Fibroblast of lung (primary cell): Measurements from ENCODE around the gene PPP4R1. TPM values are rescaled to one million over a fixed set of nuclear protein-coding genes. Genes with fewer than 3 reads are reported as not detected.

Experiments used
- DNase-seq, 2 donors: peaks; one replicate each; pipeline versions ENCODE4 v3.0.0 to v3.0.0-alpha.2; 2010; ENCODE audit warnings: low read depth in 2 of 2
- H2AFZ ChIP-seq: 2 replicates; pipeline ENCODE4 v1.5.1; 2012; ENCODE audit warnings: low read length, control low read depth, inconsistent platforms
- H3K27ac ChIP-seq: 2 replicates; pipeline ENCODE4 v1.5.1; 2011; ENCODE audit warnings: low read length, control low read depth; ENCODE audit not compliant: insufficient read depth
- H3K27me3 ChIP-seq: 2 replicates; pipeline ENCODE4 v1.5.1; 2011; ENCODE audit warnings: mild to moderate bottlenecking, low read length; ENCODE audit not compliant: control insufficient read depth, insufficient read depth
- H3K36me3 ChIP-seq: 2 replicates; pipeline ENCODE4 v1.5.1; 2011; ENCODE audit warnings: low read length; ENCODE audit not compliant: control insufficient read depth, insufficient read depth
- H3K4me1 ChIP-seq: 2 replicates; pipeline ENCODE4 v1.5.1; 2011; ENCODE audit warnings: low read length; ENCODE audit not compliant: control insufficient read depth, insufficient read depth; ENCODE audit errors: extremely low read depth
- H3K4me2 ChIP-seq: 2 replicates; pipeline ENCODE4 v1.5.1; 2011; ENCODE audit warnings: low read length, control low read depth; ENCODE audit not compliant: insufficient read depth; ENCODE audit errors: extremely low read depth
- H3K4me3 ChIP-seq, 4 experiments: fragments of 200-600 bp in 1 of 4; sonication (generic) in 1 of 4; replicated peaks in 1 of 4; 2 replicates each; pipeline ENCODE4 v1.5.1; 2011 to 2016; ENCODE audit warnings: low read length in 4 of 4, low read depth in 3 of 4, mild to moderate bottlenecking in 3 of 4, control low read depth in 2 of 4, inconsistent platforms in 1 of 4, mixed read lengths in 1 of 4; ENCODE audit not compliant: insufficient read depth in 1 of 4; ENCODE audit errors: control extremely low read depth in 1 of 4
- H3K79me2 ChIP-seq: 2 replicates; pipeline ENCODE4 v1.5.1; 2012; ENCODE audit warnings: mild to moderate bottlenecking, low read length, inconsistent platforms; ENCODE audit not compliant: control insufficient read depth, insufficient read depth
- H3K9ac ChIP-seq: 2 replicates; pipeline ENCODE4 v1.5.1; 2011; ENCODE audit warnings: mild to moderate bottlenecking, low read length, control low read depth; ENCODE audit not compliant: insufficient read depth
- H3K9me3 ChIP-seq: 2 replicates; pipeline ENCODE4 v1.5.1; 2012; ENCODE audit warnings: low read depth, low read length; ENCODE audit not compliant: control insufficient read depth, insufficient read depth
- H4K20me1 ChIP-seq: 2 replicates; pipeline ENCODE4 v1.5.1; 2011; ENCODE audit warnings: low read length; ENCODE audit not compliant: control insufficient read depth, insufficient read depth; ENCODE audit errors: extremely low read depth
- CTCF ChIP-seq, 2 donors: IDR thresholded peaks in 1 of 2; conservative IDR thresholded peaks in 1 of 2; 1 replicate in 1 of 2; 2 replicates in 1 of 2; pipeline ENCODE4 v1.5.1; 2011 to 2012; ENCODE audit warnings: low read length in 2 of 2, control low read depth in 1 of 2, inconsistent platforms in 1 of 2, low read depth in 1 of 2, mild to moderate bottlenecking in 1 of 2
- EZH2 ChIP-seq: IDR thresholded peaks from 2 replicates; pipeline ENCODE4 v1.5.1; 2012; ENCODE audit warnings: low read length, control low read depth, mild to moderate bottlenecking; ENCODE audit errors: missing control alignments
- polyA plus RNA-seq, 2 donors: library from polyadenylated mRNA; depleted of rRNA in 1 of 2; stranded (reverse) in 1 of 2; unstranded in 1 of 2; fragments of >200 nt; gene quantifications; 2 replicates each; pipeline ENCODE4 v1.2.1, GENCODE V29; 2011 to 2012; ENCODE audit warnings: missing spikeins in 1 of 2
- total RNA-seq: library from RNA; depleted of rRNA; stranded (reverse); fragments of >200 nt; gene quantifications from 2 replicates; pipeline ENCODE4 v1.2.1, GENCODE V29; 2014

PPP4R1 gene
- total and polyA plus RNA-seq, 2 donors (not counting 1 experiment from before 2014, with no cell fraction given): 83.5 to 108 TPM

- TF ChIP-seq CTCF (conservative IDR thresholded peaks at IDR 0.05 in 1 of 2, IDR thresholded peaks at IDR 0.05 in 1 of 2; ENCODE audit: low read depth in 1 of 2, low read length in 2 of 2) (no peak), EZH2 (no peak)
- Histone ChIP-seq H3K36me3 (peaks cover under 1% of the 10 kb centered on the region), H3K9me3 (no peaks in the 10 kb centered on the region), H3K4me3 (no peak overlapping the region), H3K4me2 (no peak overlapping the region), H3K27me3 (no peaks in the 10 kb centered on the region), H2AFZ (no peak overlapping the region), H3K79me2 (peaks cover 94% of the 10 kb centered on the region), H3K27ac (no peak overlapping the region), H4K20me1 (peaks cover 2% of the 10 kb centered on the region), H3K4me1 (no peaks in the 10 kb centered on the region), H3K9ac (no peak overlapping the region)
- no peak for DNase-seq
These were observed 8.3 kb downstream of the PPP4R1 start for GRCh38 chr18:9606039-9606438.

GRCh38 chr18:9604348-9604747 is 10.0 kb downstream of the PPP4R1 start:
- TF ChIP-seq CTCF (conservative IDR thresholded peaks at IDR 0.05 in 1 of 2, IDR thresholded peaks at IDR 0.05 in 1 of 2; ENCODE audit: low read depth in 1 of 2, low read length in 2 of 2): no peak
- no peak for TF ChIP-seq EZH2
- Histone ChIP-seq H3K79me2 (peaks cover 94% of the 10 kb centered on the region), H3K36me3 (no peaks in the 10 kb centered on the region), H3K27ac (no peak overlapping the region), H3K9me3 (no peaks in the 10 kb centered on the region), H3K27me3 (no peaks in the 10 kb centered on the region), H4K20me1 (no peaks in the 10 kb centered on the region), H2AFZ (no peak overlapping the region), H3K9ac (no peak overlapping the region), H3K4me2 (no peak overlapping the region), H3K4me3 (no peak overlapping the region), H3K4me1 (no peaks in the 10 kb centered on the region)
- no peak for DNase-seq

- H3K4me3 ChIP-seq: no peak overlapping the region
- H3K27ac ChIP-seq: no peak overlapping the region
- peaks cover 92% of the 10 kb centered on the region for H3K79me2 ChIP-seq
- no peak overlapping the region for H3K4me2 ChIP-seq
- H3K36me3 ChIP-seq: no peaks in the 10 kb centered on the region
- H4K20me1 ChIP-seq: no peaks in the 10 kb centered on the region
- H3K9me3 ChIP-seq: no peaks in the 10 kb centered on the region
- no peak for TF ChIP-seq EZH2
- TF ChIP-seq CTCF (conservative IDR thresholded peaks at IDR 0.05 in 1 of 2, IDR thresholded peaks at IDR 0.05 in 1 of 2; ENCODE audit: low read depth in 1 of 2, low read length in 2 of 2): no peak
- H2AFZ ChIP-seq: no peak overlapping the region
- peaks cover 5% of the 10 kb centered on the region for H3K4me1 ChIP-seq
- H3K27me3 ChIP-seq: no peaks in the 10 kb centered on the region
- DNase-seq: no peak
- H3K9ac ChIP-seq: no peak overlapping the region
These were observed 15.0 kb downstream of the PPP4R1 start for GRCh38 chr18:9599328-9599727.
